Prostate gland (tissue), 2 donors: ENCODE results near the gene THYN1. TPM values are rescaled to one million over a fixed set of nuclear protein-coding genes. Genes with fewer than 3 reads are reported as not detected.

Experiments used
- DNase-seq: peaks from one replicate; pipeline ENCODE4 v3.0.0-alpha.2; 2019; ENCODE audit warnings: low spot score
- H3K27ac ChIP-seq, 2 donors: fragments of 200-600 bp; sonication (generic); 2 replicates each; pipeline ENCODE4 v1.5.1; 2017 to 2019
- H3K27me3 ChIP-seq: fragments of 200-600 bp; sonication (generic); replicated peaks from 2 replicates; pipeline ENCODE4 v1.5.1; 2019; ENCODE audit not compliant: insufficient read depth
- H3K36me3 ChIP-seq, 2 donors: fragments of 200-600 bp; sonication (generic); 1 replicate in 1 of 2; 2 replicates in 1 of 2; pipeline versions ENCODE4 v1.5.1 to v1.8.1; 2017 to 2019
- H3K4me1 ChIP-seq: fragments of 200-600 bp; sonication (generic); replicated peaks from 2 replicates; pipeline ENCODE4 v1.5.1; 2019
- H3K4me3 ChIP-seq, 2 donors: fragments of 200-600 bp; sonication (generic); 2 replicates each; pipeline ENCODE4 v1.5.1; 2017 to 2019
- H3K9me3 ChIP-seq: fragments of 200-600 bp; sonication (generic); 2 replicates; pipeline ENCODE4 v1.5.1; 2017
- CTCF ChIP-seq, 4 experiments: fragments of 200-600 bp in 2 of 4; fragments of 450-650 bp in 2 of 4; sonication (generic) in 2 of 4; IDR thresholded peaks; 1 replicate in 3 of 4; 2 replicates in 1 of 4; pipeline ENCODE4 v1.5.1; 2016 to 2019; ENCODE audit warnings: antibody characterized with exemption in 4 of 4, mild to moderate bottlenecking in 2 of 4, moderate library complexity in 2 of 4
- POLR2A ChIP-seq: fragments of 450-650 bp; IDR thresholded peaks from one replicate; pipeline ENCODE4 v1.6.1; 2016; ENCODE audit warnings: antibody characterized with exemption, mild to moderate bottlenecking
- POLR2AphosphoS5 ChIP-seq: sonication (generic); formaldehyde crosslinking; IDR thresholded peaks from one replicate; pipeline ENCODE4 v1.6.1; 2017; ENCODE audit warnings: antibody characterized with exemption
- WGBS: methylation state at CpG from one replicate; pipeline ENCODE4 v1.1.5; 2018; 5-methylcytosine and 5-hydroxymethylcytosine counted together
- intact Hi-C: fragments of 100-400 bp; cut with DNase I; formaldehyde crosslinking; loops from one replicate; pipeline ENCODE4 v1.14.2; 2022
- total RNA-seq, 2 donors: library from RNA; depleted of rRNA; stranded (reverse); fragments of >200 nt; gene quantifications; one replicate each; pipeline ENCODE4 v1.1.0, GENCODE V29; 2016

Gene THYN1
- total RNA-seq, 2 donors from 2014 or later: 48.5 to 59.7 TPM

GRCh38 chr11:134248910-134249480, 4.2 kb downstream of the THYN1 start:
- Histone ChIP-seq H3K4me1 (no peaks in the 10 kb centered on the region), H3K9me3 (no peaks in the 10 kb centered on the region), H3K36me3 (peaks cover 0 to 4% of the 10 kb centered on the region in 2 donors), H3K4me3 (no peak overlapping the region), H3K27ac (no peak overlapping the region), H3K27me3 (no peaks in the 10 kb centered on the region)
- intact Hi-C loops: no loop called here
- TF ChIP-seq POLR2AphosphoS5: no peak
- no peak for TF ChIP-seq CTCF (IDR thresholded peaks at IDR 0.05)
- TF ChIP-seq POLR2A: no peak
- 67% methylated on average over 7 of the region's 7 CpGs for whole genome bisulfite sequencing
- DNase-seq: no peak

- Histone ChIP-seq H3K9me3 (no peaks in the 10 kb centered on the region), H3K27me3 (no peaks in the 10 kb centered on the region), H3K4me3 (no peak overlapping the region), H3K4me1 (no peaks in the 10 kb centered on the region), H3K36me3 (peaks cover 0 to 4% of the 10 kb centered on the region in 2 donors), H3K27ac (peak overlapping the region; percentile 50 to 51)
- intact Hi-C loops: no loop called here
- TF ChIP-seq POLR2A: no peak
- no peak for TF ChIP-seq CTCF (IDR thresholded peaks at IDR 0.05)
- TF ChIP-seq POLR2AphosphoS5: peak; percentile 71
- 44% methylated on average over 4 of the region's 4 CpGs for WGBS
- DNase-seq: peak; percentile 56
These were observed 6.5 kb downstream of the THYN1 start for GRCh38 chr11:134246678-134247077.

GRCh38 chr11:134246100-134246499, 7.1 kb downstream of the THYN1 start:
- WGBS: 83% methylated on average over 11 of the region's 11 CpGs
- H3K27me3 ChIP-seq: no peaks in the 10 kb centered on the region
- intact Hi-C loops: no loop called here
- peak overlapping the region; percentile 34 to 51 for H3K27ac ChIP-seq
- no peak overlapping the region for H3K4me3 ChIP-seq
- no peaks in the 10 kb centered on the region for H3K4me1 ChIP-seq
- TF ChIP-seq CTCF (IDR thresholded peaks at IDR 0.05) (no peak), POLR2A (no peak), POLR2AphosphoS5 (no peak)
- no peak for DNase-seq
- no peaks in the 10 kb centered on the region for H3K9me3 ChIP-seq
- peaks cover 0 to 4% of the 10 kb centered on the region in 2 donors for H3K36me3 ChIP-seq

- H3K27ac ChIP-seq: peak overlapping the region in 1 of 2 donors; percentile 51
- 88% methylated on average over 13 of the region's 14 CpGs for WGBS
- no peak for DNase-seq
- TF ChIP-seq POLR2A: no peak
- no peak for TF ChIP-seq POLR2AphosphoS5
- no peak for TF ChIP-seq CTCF (IDR thresholded peaks at IDR 0.05)
- no peak overlapping the region for H3K4me3 ChIP-seq
- no peaks in the 10 kb centered on the region for H3K9me3 ChIP-seq
- H3K36me3 ChIP-seq: peaks cover 0 to 4% of the 10 kb centered on the region in 2 donors
- no peaks in the 10 kb centered on the region for H3K4me1 ChIP-seq
- H3K27me3 ChIP-seq: no peaks in the 10 kb centered on the region
- intact Hi-C loops: no loop called here
These were observed 7.7 kb downstream of the THYN1 start for GRCh38 chr11:134245434-134245833.

- no peak overlapping the region for H3K27ac ChIP-seq
- 45% methylated on average over 7 of the region's 7 CpGs for WGBS
- H3K4me3 ChIP-seq: no peak overlapping the region
- H3K4me1 ChIP-seq: no peaks in the 10 kb centered on the region
- H3K27me3 ChIP-seq: no peaks in the 10 kb centered on the region
- no peaks in the 10 kb centered on the region for H3K9me3 ChIP-seq
- TF ChIP-seq POLR2AphosphoS5: no peak
- peak in 3 of 4 experiments; percentile 28 to 46 (median 35) for TF ChIP-seq CTCF (IDR thresholded peaks at IDR 0.05)
- no peak for TF ChIP-seq POLR2A
- peaks cover 0 to 4% of the 10 kb centered on the region in 2 donors for H3K36me3 ChIP-seq
- no peak for DNase-seq
- intact Hi-C loops: no loop called here
These were observed 8.6 kb downstream of the THYN1 start for GRCh38 chr11:134244593-134244992.
